ENCODE measurements around the gene ICA1.

DNA sequence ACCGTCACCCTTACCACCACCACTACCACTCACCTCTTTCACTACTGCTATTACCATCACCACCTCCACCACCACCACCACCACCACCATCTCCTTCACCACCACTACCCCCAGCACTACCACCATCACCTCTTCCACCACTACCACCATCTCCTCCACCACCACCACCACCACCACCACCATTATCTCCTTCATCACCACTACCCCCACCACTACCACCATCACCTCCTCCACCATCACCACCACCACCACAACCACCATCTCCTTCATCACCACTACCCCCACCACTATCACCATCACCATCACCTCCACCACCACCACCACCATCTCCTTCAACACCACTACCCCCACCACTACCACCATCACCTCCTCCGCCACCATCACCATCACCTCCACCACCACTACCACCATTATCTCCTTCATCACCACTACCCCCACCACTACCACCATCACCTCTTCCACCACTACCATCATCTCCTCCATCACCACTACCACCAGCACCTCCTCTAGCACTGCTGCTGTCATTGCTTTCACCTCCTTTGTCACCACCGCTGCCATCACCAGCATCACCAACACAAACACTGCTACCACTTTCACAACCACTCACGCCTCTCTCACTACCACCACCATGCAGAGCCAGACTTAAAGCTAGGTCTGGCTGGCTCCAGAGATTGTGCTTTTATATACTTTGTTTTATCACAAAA is 109.3 kb downstream of the ICA1 start:
- TF ChIP-seq POLR2A (IDR thresholded peaks at IDR 0.05) = no peak
- TF ChIP-seq, protein P1, sequence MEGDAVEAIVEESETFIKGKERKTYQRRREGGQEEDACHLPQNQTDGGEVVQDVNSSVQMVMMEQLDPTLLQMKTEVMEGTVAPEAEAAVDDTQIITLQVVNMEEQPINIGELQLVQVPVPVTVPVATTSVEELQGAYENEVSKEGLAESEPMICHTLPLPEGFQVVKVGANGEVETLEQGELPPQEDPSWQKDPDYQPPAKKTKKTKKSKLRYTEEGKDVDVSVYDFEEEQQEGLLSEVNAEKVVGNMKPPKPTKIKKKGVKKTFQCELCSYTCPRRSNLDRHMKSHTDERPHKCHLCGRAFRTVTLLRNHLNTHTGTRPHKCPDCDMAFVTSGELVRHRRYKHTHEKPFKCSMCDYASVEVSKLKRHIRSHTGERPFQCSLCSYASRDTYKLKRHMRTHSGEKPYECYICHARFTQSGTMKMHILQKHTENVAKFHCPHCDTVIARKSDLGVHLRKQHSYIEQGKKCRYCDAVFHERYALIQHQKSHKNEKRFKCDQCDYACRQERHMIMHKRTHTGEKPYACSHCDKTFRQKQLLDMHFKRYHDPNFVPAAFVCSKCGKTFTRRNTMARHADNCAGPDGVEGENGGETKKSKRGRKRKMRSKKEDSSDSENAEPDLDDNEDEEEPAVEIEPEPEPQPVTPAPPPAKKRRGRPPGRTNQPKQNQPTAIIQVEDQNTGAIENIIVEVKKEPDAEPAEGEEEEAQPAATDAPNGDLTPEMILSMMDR (IDR thresholded peaks at IDR 0.05 in 4 of 5, conservative IDR thresholded peaks at IDR 0.05 in 1 of 5) = no peak

Data from gastrocnemius medialis (tissue), 4 donors.